ENCODE results near the gene SORCS2. TPM values are rescaled to one million over a fixed set of nuclear protein-coding genes. Genes with fewer than 3 reads are reported as not detected.

The SORCS2 gene
- total and polyA plus RNA-seq, 8 donors: 4.6 to 9.7 (median 7.2) TPM

DNA sequence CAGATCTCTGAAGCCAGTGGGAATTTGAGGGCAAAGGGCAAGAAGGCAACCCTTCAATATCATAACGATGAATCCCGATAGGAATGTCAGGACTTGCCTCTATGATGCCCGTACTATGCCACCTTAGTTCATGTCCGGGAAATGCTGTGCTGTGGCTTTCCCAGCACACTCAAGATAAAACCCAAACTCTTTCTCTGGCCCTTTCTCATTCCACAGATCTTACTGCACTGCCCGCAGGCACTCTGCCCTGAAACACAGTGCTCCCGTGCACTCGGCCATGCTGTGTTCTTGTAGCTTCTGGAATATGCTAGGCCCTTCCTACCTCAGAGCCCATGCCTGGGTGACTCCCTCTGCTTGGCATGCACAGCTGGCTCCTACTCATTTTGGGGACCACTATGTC lies 26.3 kb downstream of the SORCS2 start:
- TF ChIP-seq CTCF (IDR thresholded peaks at IDR 0.05): no peak
- Histone ChIP-seq H3K27me3 (no peaks in the 10 kb centered on the region), H3K36me3 (no peaks in the 10 kb centered on the region), H3K27ac (peak overlapping the region in 1 of 2 donors; percentile 72), H3K4me3 (no peak overlapping the region), H3K9me3 (no peaks in the 10 kb centered on the region), H3K4me1 (peaks cover 4 to 13% of the 10 kb centered on the region in 2 donors)
- ATAC-seq (no peak), DNase-seq (peak in 1 of 4 donors; percentile 37)
- intact Hi-C loops (cut with DNase I): no loop called here

- Histone ChIP-seq H3K4me1 (peaks cover 0 to 13% of the 10 kb centered on the region in 2 donors), H3K27ac (no peak overlapping the region), H3K36me3 (no peaks in the 10 kb centered on the region), H3K27me3 (no peaks in the 10 kb centered on the region), H3K9me3 (no peaks in the 10 kb centered on the region), H3K4me3 (no peak overlapping the region)
- DNase-seq (peak in 1 of 4 donors; percentile 71), ATAC-seq (no peak)
- intact Hi-C loops (cut with DNase I): no loop called here
- TF ChIP-seq CTCF (IDR thresholded peaks at IDR 0.05): no peak
Measured at GRCh38 chr4:7222521-7222920, 30.2 kb downstream of the SORCS2 start.

GRCh38 chr4:7223541-7223940 lies 31.2 kb downstream of the SORCS2 start:
- H3K27me3 ChIP-seq: no peaks in the 10 kb centered on the region
- intact Hi-C loops (cut with DNase I): no loop called here
- no peak for ATAC-seq
- no peak overlapping the region for H3K27ac ChIP-seq
- peaks cover 0 to 3% of the 10 kb centered on the region in 2 donors for H3K4me1 ChIP-seq
- H3K9me3 ChIP-seq: no peaks in the 10 kb centered on the region
- no peak for TF ChIP-seq CTCF (IDR thresholded peaks at IDR 0.05)
- no peaks in the 10 kb centered on the region for H3K36me3 ChIP-seq
- no peak overlapping the region for H3K4me3 ChIP-seq
- DNase-seq: peak in 1 of 4 donors; percentile 30

DNA sequence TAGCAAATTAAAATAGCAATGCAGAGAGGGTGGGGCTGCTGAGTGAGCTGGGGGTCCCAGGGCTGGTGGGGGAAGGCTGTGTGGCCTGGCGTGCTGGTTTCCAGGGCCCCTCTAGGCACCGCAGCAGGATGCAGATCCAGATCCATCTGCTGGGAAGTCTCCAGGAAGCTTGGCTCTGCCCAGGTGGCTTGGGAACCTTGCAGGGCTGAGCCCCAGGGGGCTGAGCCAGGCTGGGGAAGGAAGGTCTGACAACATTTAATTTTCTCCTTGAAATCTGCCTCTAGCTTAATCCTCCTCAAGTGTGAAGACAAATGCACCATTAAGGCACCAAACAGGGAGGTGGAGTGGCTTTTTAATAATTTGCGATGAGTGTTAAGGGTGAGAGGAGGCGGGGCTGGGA lies 31.7 kb downstream of the SORCS2 start:
- Histone ChIP-seq H3K27ac (no peak overlapping the region), H3K27me3 (no peaks in the 10 kb centered on the region), H3K36me3 (no peaks in the 10 kb centered on the region), H3K4me3 (no peak overlapping the region), H3K4me1 (no peaks in the 10 kb centered on the region), H3K9me3 (no peaks in the 10 kb centered on the region)
- TF ChIP-seq CTCF (IDR thresholded peaks at IDR 0.05): no peak
- ATAC-seq (no peak), DNase-seq (peak in 1 of 4 donors; percentile 32)
- intact Hi-C loops (cut with DNase I): no loop called here

- H3K9me3 ChIP-seq: no peaks in the 10 kb centered on the region
- ATAC-seq (no peak), DNase-seq (peak in 1 of 4 donors; percentile 17)
- H3K4me1 ChIP-seq: no peaks in the 10 kb centered on the region
- no peaks in the 10 kb centered on the region for H3K36me3 ChIP-seq
- intact Hi-C loops (cut with DNase I): no loop called here
- no peak for TF ChIP-seq CTCF (IDR thresholded peaks at IDR 0.05)
- no peak overlapping the region for H3K27ac ChIP-seq
- H3K4me3 ChIP-seq: no peak overlapping the region
- H3K27me3 ChIP-seq: no peaks in the 10 kb centered on the region
Measured at GRCh38 chr4:7224878-7225533, 32.7 kb downstream of the SORCS2 start.

All from left lung (tissue), 10 donors.